GM23338 (cell line): Measurements from ENCODE around the gene AGBL2.

Experiments
- CREB1 ChIP-seq: fragments of 250-450 bp; sonication (Bioruptor Pico); IDR thresholded peaks from 2 replicates; pipeline ENCODE4 v1.5.0; 2020; ENCODE audit warnings: low read depth, mild to moderate bottlenecking, moderate library complexity
- EZH2 ChIP-seq: fragments of 200-600 bp; sonication (generic); IDR thresholded peaks from one replicate; pipeline ENCODE4 v1.8.0; 2017; ENCODE audit warnings: antibody characterized with exemption, mild to moderate bottlenecking, low read depth; ENCODE audit not compliant: unreplicated experiment
- EZH2phosphoT487 ChIP-seq: fragments of 200-600 bp; sonication (generic); IDR thresholded peaks from one replicate; pipeline ENCODE4 v1.8.1; 2018; ENCODE audit warnings: antibody characterized with exemption; ENCODE audit not compliant: unreplicated experiment
- NANOG ChIP-seq: IDR thresholded peaks from 2 replicates; pipeline ENCODE4 v1.6.1; 2016; ENCODE audit warnings: antibody characterized with exemption, borderline replicate concordance
- POLR2AphosphoS5 ChIP-seq: IDR thresholded peaks from 2 replicates; pipeline ENCODE4 v1.6.1; 2016; ENCODE audit warnings: antibody characterized with exemption, low read depth
- TF ChIP-seq, protein P1 (sequence below), 2 experiments: fragments of 200-600 bp in 1 of 2; sonication (generic) in 1 of 2; conservative IDR thresholded peaks; 2 replicates each; pipeline versions ENCODE4 v1.5.1 to v1.6.1; 2016 to 2017; ENCODE audit warnings: antibody characterized with exemption in 2 of 2, low read depth in 2 of 2, mild to moderate bottlenecking in 2 of 2, moderate library complexity in 1 of 2
- TF ChIP-seq, protein P2 (sequence below): IDR thresholded peaks from one replicate; pipeline ENCODE4 v1.6.1; 2018; ENCODE audit warnings: antibody characterized with exemption; ENCODE audit not compliant: unreplicated experiment

DNA sequence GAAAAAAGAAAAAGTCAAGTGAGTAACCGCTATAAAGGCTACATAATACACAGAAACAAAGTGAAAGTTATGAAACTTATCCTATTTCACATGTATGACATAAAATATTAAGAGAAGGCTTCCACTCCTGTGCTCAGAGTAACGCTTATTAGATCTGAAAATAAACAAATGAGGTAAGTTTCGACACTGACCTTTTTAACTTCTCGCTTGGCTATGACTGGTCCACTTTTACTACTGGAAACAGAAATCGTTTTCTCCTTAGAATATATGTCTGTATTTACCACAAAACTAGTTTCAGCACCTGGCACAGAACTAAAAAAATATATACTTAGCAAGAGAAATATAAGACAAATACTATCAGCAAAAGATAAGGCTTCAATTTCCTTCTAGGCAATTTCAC, 35.6 kb upstream of the AGBL2 start:
- no peak for TF ChIP-seq POLR2AphosphoS5
- TF ChIP-seq, protein P1, sequence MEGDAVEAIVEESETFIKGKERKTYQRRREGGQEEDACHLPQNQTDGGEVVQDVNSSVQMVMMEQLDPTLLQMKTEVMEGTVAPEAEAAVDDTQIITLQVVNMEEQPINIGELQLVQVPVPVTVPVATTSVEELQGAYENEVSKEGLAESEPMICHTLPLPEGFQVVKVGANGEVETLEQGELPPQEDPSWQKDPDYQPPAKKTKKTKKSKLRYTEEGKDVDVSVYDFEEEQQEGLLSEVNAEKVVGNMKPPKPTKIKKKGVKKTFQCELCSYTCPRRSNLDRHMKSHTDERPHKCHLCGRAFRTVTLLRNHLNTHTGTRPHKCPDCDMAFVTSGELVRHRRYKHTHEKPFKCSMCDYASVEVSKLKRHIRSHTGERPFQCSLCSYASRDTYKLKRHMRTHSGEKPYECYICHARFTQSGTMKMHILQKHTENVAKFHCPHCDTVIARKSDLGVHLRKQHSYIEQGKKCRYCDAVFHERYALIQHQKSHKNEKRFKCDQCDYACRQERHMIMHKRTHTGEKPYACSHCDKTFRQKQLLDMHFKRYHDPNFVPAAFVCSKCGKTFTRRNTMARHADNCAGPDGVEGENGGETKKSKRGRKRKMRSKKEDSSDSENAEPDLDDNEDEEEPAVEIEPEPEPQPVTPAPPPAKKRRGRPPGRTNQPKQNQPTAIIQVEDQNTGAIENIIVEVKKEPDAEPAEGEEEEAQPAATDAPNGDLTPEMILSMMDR (conservative IDR thresholded peaks at IDR 0.05; ENCODE audit: low read depth in 2 of 2) = no peak
- TF ChIP-seq, protein P2, sequence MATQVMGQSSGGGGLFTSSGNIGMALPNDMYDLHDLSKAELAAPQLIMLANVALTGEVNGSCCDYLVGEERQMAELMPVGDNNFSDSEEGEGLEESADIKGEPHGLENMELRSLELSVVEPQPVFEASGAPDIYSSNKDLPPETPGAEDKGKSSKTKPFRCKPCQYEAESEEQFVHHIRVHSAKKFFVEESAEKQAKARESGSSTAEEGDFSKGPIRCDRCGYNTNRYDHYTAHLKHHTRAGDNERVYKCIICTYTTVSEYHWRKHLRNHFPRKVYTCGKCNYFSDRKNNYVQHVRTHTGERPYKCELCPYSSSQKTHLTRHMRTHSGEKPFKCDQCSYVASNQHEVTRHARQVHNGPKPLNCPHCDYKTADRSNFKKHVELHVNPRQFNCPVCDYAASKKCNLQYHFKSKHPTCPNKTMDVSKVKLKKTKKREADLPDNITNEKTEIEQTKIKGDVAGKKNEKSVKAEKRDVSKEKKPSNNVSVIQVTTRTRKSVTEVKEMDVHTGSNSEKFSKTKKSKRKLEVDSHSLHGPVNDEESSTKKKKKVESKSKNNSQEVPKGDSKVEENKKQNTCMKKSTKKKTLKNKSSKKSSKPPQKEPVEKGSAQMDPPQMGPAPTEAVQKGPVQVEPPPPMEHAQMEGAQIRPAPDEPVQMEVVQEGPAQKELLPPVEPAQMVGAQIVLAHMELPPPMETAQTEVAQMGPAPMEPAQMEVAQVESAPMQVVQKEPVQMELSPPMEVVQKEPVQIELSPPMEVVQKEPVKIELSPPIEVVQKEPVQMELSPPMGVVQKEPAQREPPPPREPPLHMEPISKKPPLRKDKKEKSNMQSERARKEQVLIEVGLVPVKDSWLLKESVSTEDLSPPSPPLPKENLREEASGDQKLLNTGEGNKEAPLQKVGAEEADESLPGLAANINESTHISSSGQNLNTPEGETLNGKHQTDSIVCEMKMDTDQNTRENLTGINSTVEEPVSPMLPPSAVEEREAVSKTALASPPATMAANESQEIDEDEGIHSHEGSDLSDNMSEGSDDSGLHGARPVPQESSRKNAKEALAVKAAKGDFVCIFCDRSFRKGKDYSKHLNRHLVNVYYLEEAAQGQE = no peak
- no peak for TF ChIP-seq NANOG
- no peak for TF ChIP-seq CREB1 (CRISPR knock-in tag)
- no peak for TF ChIP-seq EZH2phosphoT487
- no peak for TF ChIP-seq EZH2
